DND-41 (cell line): ENCODE data around the gene LSP1.

Experiments used
- ATAC-seq: fragments of 200-7000 bp; cut with Tn5 transposase; 3 replicates; pipeline ENCODE4 v1.9.1; 2021; ENCODE audit warnings: low read depth; ENCODE audit not compliant: insufficient read depth
- DNase-seq: peaks from one replicate; pipeline ENCODE4 v3.0.0-alpha.2; 2020
- H2AFZ ChIP-seq: 2 replicates; pipeline ENCODE4 v1.6.0; 2012; ENCODE audit warnings: low read depth, low read length
- H3K27ac ChIP-seq: 2 replicates; pipeline ENCODE4 v1.5.1; 2012; ENCODE audit warnings: low read length, inconsistent platforms
- H3K27me3 ChIP-seq: fragments of 200-600 bp; sonication (generic); 2 replicates; pipeline ENCODE4 v1.6.0; 2012; ENCODE audit warnings: low read length, mild to moderate bottlenecking, inconsistent platforms; ENCODE audit not compliant: insufficient read depth, poor library complexity
- H3K36me3 ChIP-seq: 2 replicates; pipeline ENCODE4 v1.5.1; 2012; ENCODE audit warnings: low read length, inconsistent platforms; ENCODE audit not compliant: insufficient read depth
- H3K4me1 ChIP-seq: 2 replicates; pipeline ENCODE4 v1.5.1; 2012; ENCODE audit warnings: mild to moderate bottlenecking, low read length; ENCODE audit not compliant: insufficient read depth
- H3K4me2 ChIP-seq: 2 replicates; pipeline ENCODE4 v1.6.0; 2012; ENCODE audit warnings: mild to moderate bottlenecking, moderate library complexity, low read length, inconsistent platforms; ENCODE audit not compliant: insufficient read depth
- H3K4me3 ChIP-seq, 2 experiments: fragments of 200-600 bp in 1 of 2; shearing (Covaris generic) in 1 of 2; 2 replicates each; pipeline ENCODE4 v1.5.1; 2012 to 2016; ENCODE audit warnings: inconsistent platforms in 2 of 2, low read length in 2 of 2, mild to moderate bottlenecking in 2 of 2, low read depth in 1 of 2, moderate library complexity in 1 of 2
- H3K79me2 ChIP-seq: 2 replicates; pipeline ENCODE4 v1.6.0; 2012; ENCODE audit warnings: low read length, inconsistent platforms; ENCODE audit not compliant: insufficient read depth
- H3K9ac ChIP-seq: 2 replicates; pipeline ENCODE4 v1.6.0; 2012; ENCODE audit warnings: low read depth, mild to moderate bottlenecking, inconsistent platforms, low read length, moderate library complexity
- H3K9me3 ChIP-seq: 2 replicates; pipeline ENCODE4 v1.5.1; 2012; ENCODE audit warnings: low read length, moderate library complexity, mild to moderate bottlenecking, inconsistent platforms; ENCODE audit not compliant: insufficient read depth, severe bottlenecking
- H4K20me1 ChIP-seq: 2 replicates; pipeline ENCODE4 v1.6.0; 2012; ENCODE audit warnings: low read length; ENCODE audit not compliant: insufficient read depth
- CTCF ChIP-seq: IDR thresholded peaks from 2 replicates; pipeline ENCODE4 v1.5.1; 2012; ENCODE audit warnings: borderline replicate concordance, low read length, moderate library complexity, mild to moderate bottlenecking; ENCODE audit not compliant: poor library complexity, severe bottlenecking; ENCODE audit errors: extremely low read depth
- EZH2 ChIP-seq: IDR thresholded peaks from 3 replicates; pipeline ENCODE4 v1.6.1; 2012; ENCODE audit warnings: borderline replicate concordance, low read depth, mild to moderate bottlenecking, moderate library complexity, low read length, inconsistent platforms; ENCODE audit not compliant: severe bottlenecking

Gene LSP1

GRCh38 chr11:1854949-1855885, 2.3 kb downstream of the LSP1 start:
- Histone ChIP-seq H2AFZ (no peak overlapping the region), H3K27me3 (no peaks in the 10 kb centered on the region), H3K9me3 (no peaks in the 10 kb centered on the region), H3K4me1 (peaks cover 24% of the 10 kb centered on the region), H4K20me1 (peaks cover 3% of the 10 kb centered on the region), H3K4me2 (no peak overlapping the region), H3K79me2 (peaks cover 4% of the 10 kb centered on the region; the same call in 1 of the 2 replicates), H3K36me3 (no peaks in the 10 kb centered on the region; the same call in 1 of the 2 replicates), H3K4me3 (no peak overlapping the region), H3K9ac (peak overlapping the region; percentile 9; the same call in 1 of the 2 replicates), H3K27ac (no peak overlapping the region)
- ATAC-seq, result no peak
- TF ChIP-seq EZH2, result no peak
- no peak for TF ChIP-seq CTCF
- no peak for DNase-seq

GRCh38 chr11:1855886-1856265, 3.0 kb downstream of the LSP1 start:
- Histone ChIP-seq H3K4me1 (peaks cover 24% of the 10 kb centered on the region), H3K9ac (no peak overlapping the region), H3K4me2 (no peak overlapping the region), H3K27ac (no peak overlapping the region), H3K27me3 (no peaks in the 10 kb centered on the region), H3K4me3 (no peak overlapping the region), H4K20me1 (peaks cover 3% of the 10 kb centered on the region), H3K9me3 (no peaks in the 10 kb centered on the region), H2AFZ (no peak overlapping the region), H3K36me3 (no peaks in the 10 kb centered on the region; the same call in 1 of the 2 replicates), H3K79me2 (peaks cover 4% of the 10 kb centered on the region; the same call in 1 of the 2 replicates)
- DNase-seq (no peak), ATAC-seq (no peak)
- no peak for TF ChIP-seq CTCF
- TF ChIP-seq EZH2, result no peak

GRCh38 chr11:1856306-1857005, 3.6 kb downstream of the LSP1 start:
- Histone ChIP-seq H3K4me3 (no peak overlapping the region), H3K4me2 (no peak overlapping the region), H3K36me3 (no peaks in the 10 kb centered on the region; the same call in 1 of the 2 replicates), H2AFZ (no peak overlapping the region), H3K27ac (no peak overlapping the region), H3K79me2 (peaks cover 4% of the 10 kb centered on the region; the same call in 1 of the 2 replicates), H3K9me3 (no peaks in the 10 kb centered on the region), H3K27me3 (no peaks in the 10 kb centered on the region), H3K4me1 (peaks cover 24% of the 10 kb centered on the region), H4K20me1 (peaks cover 3% of the 10 kb centered on the region), H3K9ac (no peak overlapping the region)
- no peak for DNase-seq
- ATAC-seq, result no peak
- no peak for TF ChIP-seq CTCF
- no peak for TF ChIP-seq EZH2
